ENCODE measurements around the gene TMEM201.

The TMEM201 gene

DNA sequence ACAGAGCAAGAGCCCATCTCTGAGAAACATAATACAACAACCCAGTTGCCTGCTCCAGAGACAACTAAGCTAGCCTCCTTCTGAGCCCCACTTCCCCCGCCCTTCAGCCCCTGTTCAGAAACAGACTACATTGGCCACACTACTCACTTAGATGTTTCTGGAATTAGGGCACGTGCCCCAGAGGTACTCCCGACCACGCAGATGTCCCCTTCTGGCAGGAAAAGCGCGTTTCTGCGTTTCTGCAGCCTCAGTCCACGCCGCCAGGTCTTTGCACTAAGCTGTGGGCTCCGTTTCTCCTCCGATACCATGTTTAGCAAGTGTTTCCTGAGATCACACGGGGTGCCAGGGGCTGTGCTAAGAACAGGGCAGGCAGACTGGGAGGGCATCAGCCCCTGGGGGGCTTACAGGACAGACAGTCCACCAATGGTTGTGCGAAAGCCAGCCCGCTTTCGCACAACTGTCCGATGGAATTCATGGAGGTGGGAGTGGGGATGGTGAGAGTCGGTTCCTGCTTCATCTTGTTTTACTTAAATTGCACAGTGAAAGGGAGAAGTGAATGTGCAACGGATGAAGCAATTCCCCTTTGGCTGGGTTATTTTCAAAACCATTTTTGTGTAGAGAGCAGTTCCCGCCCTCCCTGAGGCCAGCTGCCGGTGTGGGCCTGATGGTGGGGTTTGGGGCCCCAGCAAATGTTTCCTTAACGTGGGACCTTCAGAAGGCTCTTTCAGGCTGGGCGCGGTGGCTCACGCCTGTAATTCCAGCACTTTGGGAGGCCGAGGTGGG, 65.5 kb downstream of the TMEM201 start:
- DNase-seq, result no peak

DNA sequence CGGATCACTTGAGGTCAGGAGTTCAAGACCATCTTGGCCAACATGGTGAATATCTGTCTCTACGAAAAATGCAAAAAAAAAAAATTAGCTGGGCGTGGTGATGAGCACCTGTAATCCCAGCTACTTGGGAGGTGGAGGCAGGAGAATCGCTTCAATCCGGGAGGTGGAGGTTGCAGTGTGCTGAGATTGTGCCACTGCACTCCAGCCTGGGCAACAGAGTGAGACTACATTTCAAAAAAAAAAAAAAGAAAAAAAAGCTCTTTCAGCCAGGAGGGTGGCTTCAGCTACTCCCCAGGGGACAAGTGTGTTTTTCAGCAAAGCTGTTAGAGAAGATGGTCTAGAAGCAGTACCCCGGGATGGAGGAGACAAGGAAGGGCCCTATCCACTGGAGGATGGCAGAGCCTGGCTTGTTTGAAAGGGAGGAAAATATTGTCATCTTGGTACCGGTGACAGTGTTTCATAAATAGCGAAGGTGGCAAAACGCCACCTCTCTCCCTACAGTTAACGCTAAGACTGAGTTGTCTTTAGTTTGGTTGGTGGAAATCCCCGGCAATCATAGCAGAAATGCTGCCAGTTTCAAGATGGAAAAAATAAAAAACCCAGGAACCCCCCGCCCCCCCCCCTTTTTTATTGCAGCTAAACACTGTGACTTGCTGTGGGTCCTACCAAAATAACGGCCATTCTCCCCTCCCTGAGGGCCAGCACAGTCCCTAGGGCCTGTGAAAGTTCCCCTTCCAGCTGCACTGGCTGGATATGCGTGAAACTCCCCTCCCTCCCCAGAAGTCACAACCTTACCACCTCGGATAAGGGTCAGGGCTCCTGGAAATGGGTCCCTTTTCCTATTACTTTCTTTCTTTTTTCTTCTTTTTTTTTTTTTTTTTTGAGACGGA, 66.4 kb downstream of the TMEM201 start:
- no peak for DNase-seq

- DNase-seq, result no peak
Observed at GRCh38 chr1:9655836-9656235, 67.1 kb downstream of the TMEM201 start.

DNA sequence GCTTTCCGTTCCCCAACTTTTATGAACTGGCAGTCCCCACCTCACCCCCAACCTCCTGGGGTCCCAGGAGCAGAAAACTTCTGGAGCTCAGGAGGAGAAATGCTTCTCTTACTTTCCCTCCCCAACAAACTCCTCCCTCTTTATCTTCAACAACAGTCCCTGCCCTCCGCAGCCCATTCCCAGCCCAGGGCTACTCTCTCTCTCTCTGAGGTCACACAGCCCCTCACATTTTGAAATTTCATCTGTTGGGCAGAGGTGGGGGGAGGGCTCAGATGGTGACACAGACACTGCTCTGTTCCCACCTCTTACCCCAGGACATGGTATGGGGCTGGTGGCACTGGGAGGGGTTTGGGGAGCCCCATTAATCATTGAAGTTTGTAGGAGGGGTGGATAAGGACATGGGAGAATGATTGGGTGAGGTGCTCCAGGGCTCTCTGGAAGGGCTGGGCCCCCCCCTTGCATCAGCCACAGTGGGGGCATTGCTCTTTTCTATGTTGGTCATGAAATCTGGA, 68.9 kb downstream of the TMEM201 start:
- DNase-seq, result no peak

DNA sequence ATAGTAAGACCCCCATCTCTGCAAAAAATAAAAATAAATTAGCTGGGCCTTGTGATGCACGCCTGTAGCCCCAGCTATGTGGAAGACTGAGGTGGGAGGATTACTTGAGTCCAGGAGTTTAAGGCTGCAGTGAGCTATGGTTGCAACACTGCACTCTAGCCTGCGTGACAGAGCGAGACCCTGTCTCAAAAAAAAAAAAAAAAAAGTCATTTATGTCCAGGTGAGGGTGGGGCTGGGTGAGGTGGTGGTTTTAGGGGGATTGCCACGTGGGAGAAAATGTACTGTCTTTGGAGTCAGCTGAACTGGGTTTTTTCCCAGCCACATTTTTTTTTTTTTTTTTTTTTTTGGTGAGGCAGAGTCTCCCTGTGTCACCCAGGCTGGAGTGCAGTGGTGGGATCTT, 69.5 kb downstream of the TMEM201 start:
- no peak for DNase-seq

- DNase-seq, result no peak
Observed at GRCh38 chr1:9659328-9659727, 70.6 kb downstream of the TMEM201 start.

DNA sequence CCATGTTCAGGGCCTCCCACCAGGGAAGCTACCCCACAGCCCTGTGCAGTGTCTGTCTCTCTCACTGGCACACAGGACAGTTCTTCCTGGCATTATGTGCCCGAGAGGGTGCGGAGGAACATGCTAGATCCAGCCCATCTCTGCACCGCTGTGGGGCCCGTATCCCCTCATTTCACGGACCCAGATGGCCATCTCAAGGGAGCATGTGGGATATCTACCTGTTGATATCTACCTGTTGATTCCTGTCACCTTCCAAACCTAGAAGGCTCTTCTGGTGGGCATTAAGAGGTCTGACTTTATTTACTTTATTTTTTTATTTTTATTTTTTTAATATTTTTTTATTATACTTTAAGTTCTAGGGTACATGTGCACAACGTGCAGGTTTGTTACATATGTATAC, 74.5 kb downstream of the TMEM201 start:
- no peak for DNase-seq

Data from NCI-H82 (cell line).